ENCODE measurements around the gene ETNK1. TPM values are rescaled to one million over a fixed set of nuclear protein-coding genes. Genes with fewer than 3 reads are reported as not detected.

Gene ETNK1
- total RNA-seq, 1 experiment from 2014 or later: 70.1 TPM

GRCh38 chr12:22615963-22616501 lies 8.9 kb upstream of the ETNK1 start:
- WGBS (ENCODE audit: extremely low coverage, insufficient read length, low lambda C conversion rate): no CpG with 5 or more reads among the region's 2 CpGs
- Histone ChIP-seq H3K14ac (ENCODE audit: insufficient read depth, low read length) (no peak overlapping the region), H3K27me3 (ENCODE audit: insufficient read depth, low read length) (no peaks in the 10 kb centered on the region), H2BK12ac (ENCODE audit: insufficient read length, low read depth, low read length) (no peak overlapping the region), H3K4me1 (ENCODE audit: insufficient read depth, low read length) (no peaks in the 10 kb centered on the region), H2BK15ac (ENCODE audit: low read depth, low read length) (no peak overlapping the region), H3K18ac (ENCODE audit: insufficient read length, low read depth, low read length) (no peak overlapping the region), H4K5ac (ENCODE audit: insufficient read length, low read depth, low read length) (no peak overlapping the region), H4K20me1 (ENCODE audit: control insufficient read depth, insufficient read depth, insufficient read length) (no peaks in the 10 kb centered on the region), H2AFZ (ENCODE audit: low read length) (no peak overlapping the region), H2AK5ac (ENCODE audit: insufficient read length, low read length) (no peak overlapping the region), H3K4me2 (ENCODE audit: insufficient read depth, insufficient read length, low read length) (no peak overlapping the region), H2BK120ac (ENCODE audit: low read depth, low read length, poor library complexity, severe bottlenecking) (no peak overlapping the region), H4K8ac (replicated peaks; ENCODE audit: insufficient read length, low read depth, low read length) (no peak overlapping the region), H3K56ac (ENCODE audit: insufficient read length, low read depth, low read length) (no peak overlapping the region), H2BK5ac (ENCODE audit: insufficient read length, low read length) (no peak overlapping the region), H3T11ph (ENCODE audit: low read length) (no peak overlapping the region), H3K79me1 (ENCODE audit: insufficient read depth, low read depth, low read length, poor library complexity, severe bottlenecking) (no peaks in the 10 kb centered on the region), H3K23me2 (ENCODE audit: insufficient read length, low read depth, low read length, poor library complexity, severe bottlenecking) (no peaks in the 10 kb centered on the region), H3K79me2 (ENCODE audit: insufficient read depth, low read length) (no peaks in the 10 kb centered on the region), H4K91ac (ENCODE audit: insufficient read length, low read depth, low read length) (no peak overlapping the region), H3K23ac (ENCODE audit: insufficient read length, low read depth, low read length) (no peak overlapping the region), H3K27ac (ENCODE audit: insufficient read length, low read depth, low read length) (no peak overlapping the region), H3K9ac (ENCODE audit: extremely low read depth, insufficient read length, low read length) (no peak overlapping the region), H3K4ac (ENCODE audit: low read depth, low read length) (no peak overlapping the region), H3K9me3 (ENCODE audit: control insufficient read depth, low read depth, low read length) (peaks cover 5% of the 10 kb centered on the region), H2BK20ac (ENCODE audit: low read depth, low read length, poor library complexity, severe bottlenecking) (no peak overlapping the region)
- no peak for DNase-seq
- no peak for TF ChIP-seq CTCF (conservative IDR thresholded peaks at IDR 0.05)
- H3K27ac Mint-ChIP-seq: no peak overlapping the region
- no peaks in the 10 kb centered on the region for H3K27me3 Mint-ChIP-seq (ENCODE audit: low read depth)
- 0 out of 4 replicates have a peak, but pooled peaks cover 0 to 4% of the 10 kb centered on the region in 2 experiments for H3K4me1 Mint-ChIP-seq
- peaks cover 17 to 43% (median 34%) of the 10 kb centered on the region in 3 experiments for H3K36me3 Mint-ChIP-seq (ENCODE audit: insufficient read depth in 1 of 3, low read depth in 3 of 3)
- H3K9me3 Mint-ChIP-seq: peaks cover 53 to 61% of the 10 kb centered on the region in 2 experiments
- no peak overlapping the region for H3K4me3 Mint-ChIP-seq
